HepG2 (cell line): ENCODE data around the gene ASH1L. TPM values are rescaled to one million over a fixed set of nuclear protein-coding genes. Genes with fewer than 3 reads are reported as not detected.
A peak's percentile ranks its signal among the peaks of the same experiment; 100 is the strongest.

ENCODE experiments used
- ATAC-seq: fragments of 200-7000 bp; cut with Tn5 transposase; 3 replicates; pipeline ENCODE4 v1.9.1; 2020; ENCODE audit warnings: mild to moderate bottlenecking, moderate library complexity
- BruUV-seq: library from RNA; stranded (reverse); fragments of 400-500 nt; replicated peaks from 2 replicates; lab custom pipeline; 2021; lab: Mats Ljungman, UMichigan
- CTCF ChIA-PET: fragments of 300-600 bp; formaldehyde crosslinking; extraction: SDS; loops from one replicate; lab custom pipeline; 2021; ENCODE audit warnings: low total read pairs, inconsistent platforms, low intra/inter-chr PET ratio; lab: Yijun Ruan, JAX
- POLR2A ChIA-PET: fragments of 350-600 bp; sonication (Branson Sonifier 250); formaldehyde crosslinking; loops from one replicate; lab custom pipeline; 2020; ENCODE audit warnings: antibody characterized with exemption, inconsistent platforms; lab: Yijun Ruan, JAX
- DNase-seq: peaks from one replicate; pipeline ENCODE4 v3.0.0-alpha.2; 2015; ENCODE audit warnings: low spot score
- FAIRE-seq: peaks from 3 replicates; lab custom pipeline; 2011; peaks lifted over from hg19 to GRCh38; lab: Jason Lieb, UNC
- H2AFZ ChIP-seq: one replicate; pipeline ENCODE4 v1.6.1; 2011; ENCODE audit warnings: low read length, inconsistent platforms
- H3K27ac ChIP-seq: fragments of 300-600 bp; 3 replicates; pipeline ENCODE4 v1.8.0; 2011; ENCODE audit warnings: mixed run types, mild to moderate bottlenecking, mixed read lengths, low read length, inconsistent platforms; ENCODE audit not compliant: insufficient read depth; ENCODE audit errors: extremely low read length
- H3K27me3 ChIP-seq, 2 experiments: fragments of 200-600 bp in 1 of 2; 2 replicates in 1 of 2; 3 replicates in 1 of 2; pipeline versions ENCODE4 v1.6.0 to v1.8.0; 2011; ENCODE audit warnings: low read length in 2 of 2, mild to moderate bottlenecking in 2 of 2, moderate library complexity in 2 of 2, inconsistent platforms in 1 of 2; ENCODE audit not compliant: insufficient read depth in 2 of 2, control insufficient read depth in 1 of 2
- H3K36me3 ChIP-seq, 2 experiments: fragments of 200-600 bp in 1 of 2; replicated peaks in 1 of 2; 2 replicates in 1 of 2; 3 replicates in 1 of 2; pipeline versions ENCODE4 v1.5.1 to v1.8.0; 2011; ENCODE audit warnings: low read length in 2 of 2, inconsistent platforms in 1 of 2; ENCODE audit not compliant: insufficient read depth in 2 of 2, control insufficient read depth in 1 of 2
- H3K4me1 ChIP-seq: 2 replicates; pipeline ENCODE4 v1.5.1; 2012; ENCODE audit warnings: low read length, inconsistent platforms; ENCODE audit not compliant: insufficient read depth
- H3K4me2 ChIP-seq: 2 replicates; pipeline ENCODE4 v1.6.0; 2011; ENCODE audit warnings: low read depth, low read length, inconsistent platforms
- H3K4me3 ChIP-seq, 3 experiments: fragments of 200-600 bp in 1 of 3; sonication (generic), shearing (Covaris generic) in 1 of 3; replicated peaks in 1 of 3; 2 replicates each; pipeline ENCODE4 v1.5.1; 2011 to 2016; ENCODE audit warnings: low read length in 3 of 3, inconsistent platforms in 2 of 3, low read depth in 2 of 3, mild to moderate bottlenecking in 2 of 3, control low read depth in 1 of 3, mixed read lengths in 1 of 3; ENCODE audit not compliant: insufficient read depth in 1 of 3
- H3K79me2 ChIP-seq: one replicate; pipeline ENCODE4 v1.6.1; 2011; ENCODE audit warnings: low read length, inconsistent platforms; ENCODE audit not compliant: insufficient read depth
- H3K9ac ChIP-seq: 2 replicates; pipeline ENCODE4 v1.6.0; 2011; ENCODE audit warnings: mild to moderate bottlenecking, low read depth, low read length, inconsistent platforms; ENCODE audit not compliant: insufficient read depth
- H3K9me3 ChIP-seq: 2 replicates; pipeline ENCODE4 v1.5.1; 2012; ENCODE audit warnings: mild to moderate bottlenecking, low read length
- H4K20me1 ChIP-seq: 2 replicates; pipeline ENCODE4 v1.6.0; 2011; ENCODE audit warnings: inconsistent platforms, mild to moderate bottlenecking, low read length, moderate library complexity; ENCODE audit not compliant: insufficient read depth
- ATAD3A ChIP-seq: sonication (generic); formaldehyde crosslinking; IDR thresholded peaks from 2 replicates; pipeline ENCODE4 v1.4.0; 2020; ENCODE audit warnings: missing genetic modification reagents
- ATF7 ChIP-seq, 2 experiments: fragments of 450-650 bp in 1 of 2; sonication (generic) in 1 of 2; formaldehyde crosslinking in 1 of 2; IDR thresholded peaks; 2 replicates each; pipeline versions ENCODE4 v1.4.0 to v1.6.1; 2016 to 2020; ENCODE audit warnings: antibody characterized with exemption in 1 of 2, mild to moderate bottlenecking in 1 of 2, missing genetic modification reagents in 1 of 2
- BORCS8-MEF2B ChIP-seq: sonication (generic); formaldehyde crosslinking; IDR thresholded peaks from 2 replicates; pipeline ENCODE4 v1.8.0; 2022; ENCODE audit warnings: mild to moderate bottlenecking, missing genetic modification reagents
- CENPBD1 ChIP-seq: sonication (generic); formaldehyde crosslinking; IDR thresholded peaks from 2 replicates; pipeline ENCODE4 v1.8.0; 2022; ENCODE audit warnings: missing genetic modification reagents, low read depth, mild to moderate bottlenecking, borderline replicate concordance
- CREB1 ChIP-seq, 2 experiments: fragments of 450-650 bp in 1 of 2; IDR thresholded peaks; 2 replicates each; pipeline ENCODE4 v1.6.1; 2016 to 2017; ENCODE audit warnings: control low read depth in 1 of 2, mild to moderate bottlenecking in 1 of 2, missing compliant biosample characterization in 1 of 2, missing genetic modification characterization in 1 of 2
- E2F2 ChIP-seq: sonication (generic); formaldehyde crosslinking; IDR thresholded peaks from 2 replicates; pipeline ENCODE4 v1.4.0; 2020; ENCODE audit warnings: missing genetic modification reagents, borderline replicate concordance
- HIC2 ChIP-seq: sonication (generic); formaldehyde crosslinking; IDR thresholded peaks from 2 replicates; pipeline ENCODE4 v1.9.0; 2022; ENCODE audit warnings: low read depth, missing genetic modification reagents
- KDM5B ChIP-seq: sonication (generic); formaldehyde crosslinking; IDR thresholded peaks from 2 replicates; pipeline ENCODE4 v1.4.0; 2020; ENCODE audit warnings: missing genetic modification reagents, mild to moderate bottlenecking, borderline replicate concordance
- KMT2A ChIP-seq: sonication (generic); formaldehyde crosslinking; IDR thresholded peaks from 2 replicates; pipeline ENCODE4 v1.4.0; 2020; ENCODE audit warnings: missing genetic modification reagents
- ZFP36L2 ChIP-seq: sonication (generic); formaldehyde crosslinking; IDR thresholded peaks from 2 replicates; pipeline ENCODE4 v1.4.0; 2020; ENCODE audit warnings: missing genetic modification reagents
- ZFP82 ChIP-seq: sonication (generic); formaldehyde crosslinking; IDR thresholded peaks from 2 replicates; pipeline ENCODE4 v1.5.1; 2020; ENCODE audit warnings: mild to moderate bottlenecking, missing genetic modification reagents, borderline replicate concordance
- ZNF83 ChIP-seq: sonication (generic); formaldehyde crosslinking; IDR thresholded peaks from 2 replicates; pipeline ENCODE4 v1.4.0; 2020; ENCODE audit warnings: missing genetic modification reagents, mild to moderate bottlenecking, borderline replicate concordance
- ZNF891 ChIP-seq: sonication (generic); formaldehyde crosslinking; IDR thresholded peaks from 2 replicates; pipeline ENCODE4 v1.5.0; 2020; ENCODE audit warnings: mild to moderate bottlenecking, missing genetic modification reagents
- WGBS: methylation state at CpG from one replicate; pipeline ENCODE4 v1.1.6; 2017; ENCODE audit warnings: low lambda C conversion rate; 5-methylcytosine and 5-hydroxymethylcytosine counted together
- in situ Hi-C: cut with HindIII; loops from 2 replicates; pipeline ENCODE4 v1.10.0; 2017; ENCODE audit warnings: low pct_unique_long_range_greater_than_20kb; ENCODE audit not compliant: extremely low pct_ligation_motif_present
- intact Hi-C: fragments of 100-400 bp; cut with micrococcal nuclease; formaldehyde crosslinking; loops from one replicate; pipeline ENCODE4 v1.10.0; 2022; ENCODE audit not compliant: unreplicated experiment
- polyA plus RNA-seq, 8 experiments: library from polyadenylated mRNA; depleted of rRNA in 3 of 8; stranded (reverse) in 7 of 8; unstranded in 1 of 8; fragments of >200 nt; fragmentation: Illumina TruSeq in 4 of 8; extraction: Trizol in 4 of 8; gene quantifications; 2 replicates each; pipeline versions ENCODE4 v1.2.1 to v1.2.3, GENCODE V29; 2011 to 2016; ENCODE audit warnings: low read depth in 4 of 8, missing spikeins in 1 of 8, mixed read lengths in 1 of 8; ENCODE audit not compliant: insufficient read depth in 1 of 8
- total RNA-seq, 5 experiments: library from RNA; depleted of rRNA; stranded (reverse); fragments of >200 nt; fragmentation: Illumina TruSeq; extraction: Trizol; gene quantifications; 2 replicates each; pipeline ENCODE4 v1.2.3, GENCODE V29; 2016; ENCODE audit warnings: low read depth in 1 of 5

The ASH1L gene
- total and polyA plus RNA-seq, 2 of the 13 experiments (the other 11 are each of a cell fraction or from before 2014, with no cell fraction given), result 10.2 to 15.3 TPM

- Histone ChIP-seq H4K20me1 (no peaks in the 10 kb centered on the region; the same call in none of the 2 replicates), H3K27me3 (no peaks in the 10 kb centered on the region; a peak in 1 of 5 replicates), H3K4me3 (peak overlapping the region; percentile 80 to 94 (median 81); a peak in 5 of 6 replicates), H3K27ac (peak overlapping the region; percentile 37), H3K79me2 (peaks cover 5% of the 10 kb centered on the region), H3K36me3 (peaks cover 8 to 31% of the 10 kb centered on the region in 2 experiments; a peak in 4 of 5 replicates), H3K4me2 (peak overlapping the region; percentile 80), H3K9me3 (no peaks in the 10 kb centered on the region), H2AFZ (no peak overlapping the region), H3K9ac (peak overlapping the region; percentile 46; the same call in 1 of the 2 replicates), H3K4me1 (peaks cover 35% of the 10 kb centered on the region)
- in situ Hi-C loops (no loop called here), intact Hi-C loops (loop anchor here (5.0 kb wide), 3 partner anchors 45 to 270 kb away; partner anchors contain the start of genes HCN3, MTX1 and THBS3)
- DNase-seq (no peak), FAIRE-seq (no peak), ATAC-seq (no peak)
- TF ChIP-seq ZFP82 (CRISPR knock-in tag) (peak; percentile 72; the same call in 1 of the 2 replicates), CREB1 (IDR thresholded peaks at IDR 0.05) (peak; percentile 89), CREB1 (CRISPR knock-in tag; IDR thresholded peaks at IDR 0.05) (no peak), E2F2 (no peak), KDM5B (CRISPR knock-in tag) (peak; percentile 8; the same call in 1 of the 2 replicates), ATAD3A (CRISPR knock-in tag) (no peak), BORCS8-MEF2B (CRISPR knock-in tag) (no peak), ATF7 (IDR thresholded peaks at IDR 0.05) (peak; percentile 76), ATF7 (CRISPR knock-in tag; IDR thresholded peaks at IDR 0.05) (no peak), HIC2 (CRISPR knock-in tag) (no peak), ZFP36L2 (no peak), ZNF891 (no peak), ZNF83 (no peak), CENPBD1 (CRISPR knock-in tag) (no peak), KMT2A (CRISPR knock-in tag) (no peak)
- ChIA-PET POLR2A (interaction anchor here (1.0 to 4.3 kb wide), 5 partner anchors 15 to 71 kb away, joined by 3 to 38 read pairs (median 12); partner anchors contain the start of genes CLK2, FDPS, PKLR and SCAMP3), CTCF (interaction anchor here (1.1 to 4.5 kb wide), 4 partner anchors 42 to 71 kb away, joined by 3 to 71 read pairs (median 12); partner anchors contain the start of gene HCN3)
- BruUV-seq, result TSS peak; percentile 37
- WGBS, result 5% methylated on average over 14 of the region's 28 CpGs
Measured at GRCh38 chr1:155322571-155322952, 240.0 kb downstream of the ASH1L start.
